ENCODE data around the gene FIBIN. TPM values are rescaled to one million over a fixed set of nuclear protein-coding genes. Genes with fewer than 3 reads are reported as not detected.

Gene FIBIN
- total RNA-seq (2022; extraction: Qiagen RNA extraction): not detected in 5 replicates

DNA sequence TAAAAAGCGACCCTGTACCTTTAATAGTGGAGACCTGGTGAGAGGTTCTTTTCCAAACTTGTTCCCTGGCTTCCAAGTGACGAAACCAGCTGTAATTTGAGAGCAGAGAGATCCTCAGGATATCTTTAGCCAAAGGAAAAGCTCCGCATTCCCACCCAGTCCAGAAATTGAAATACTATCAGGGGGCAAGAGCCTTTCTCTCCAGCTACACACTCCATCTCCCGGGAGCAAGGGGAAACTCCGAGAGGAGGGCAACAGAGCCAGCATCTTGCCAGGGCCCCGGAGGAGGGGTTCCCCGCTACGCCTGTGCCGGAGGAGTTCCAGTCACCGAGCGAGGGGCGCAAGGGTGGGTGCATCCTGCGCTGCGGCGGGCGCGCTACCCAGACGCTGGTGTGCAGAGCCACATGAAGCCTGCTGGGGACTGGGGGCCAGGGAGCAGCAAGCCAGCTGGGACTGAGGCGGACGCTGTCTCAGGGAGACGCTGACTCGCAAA is at the start of gene FIBIN:
TSS of gene FIBIN (plus strand) at position 148 of the 493 bp plus-strand sequence. CDS start 415 bp downstream, outside the sequence.

DNA sequence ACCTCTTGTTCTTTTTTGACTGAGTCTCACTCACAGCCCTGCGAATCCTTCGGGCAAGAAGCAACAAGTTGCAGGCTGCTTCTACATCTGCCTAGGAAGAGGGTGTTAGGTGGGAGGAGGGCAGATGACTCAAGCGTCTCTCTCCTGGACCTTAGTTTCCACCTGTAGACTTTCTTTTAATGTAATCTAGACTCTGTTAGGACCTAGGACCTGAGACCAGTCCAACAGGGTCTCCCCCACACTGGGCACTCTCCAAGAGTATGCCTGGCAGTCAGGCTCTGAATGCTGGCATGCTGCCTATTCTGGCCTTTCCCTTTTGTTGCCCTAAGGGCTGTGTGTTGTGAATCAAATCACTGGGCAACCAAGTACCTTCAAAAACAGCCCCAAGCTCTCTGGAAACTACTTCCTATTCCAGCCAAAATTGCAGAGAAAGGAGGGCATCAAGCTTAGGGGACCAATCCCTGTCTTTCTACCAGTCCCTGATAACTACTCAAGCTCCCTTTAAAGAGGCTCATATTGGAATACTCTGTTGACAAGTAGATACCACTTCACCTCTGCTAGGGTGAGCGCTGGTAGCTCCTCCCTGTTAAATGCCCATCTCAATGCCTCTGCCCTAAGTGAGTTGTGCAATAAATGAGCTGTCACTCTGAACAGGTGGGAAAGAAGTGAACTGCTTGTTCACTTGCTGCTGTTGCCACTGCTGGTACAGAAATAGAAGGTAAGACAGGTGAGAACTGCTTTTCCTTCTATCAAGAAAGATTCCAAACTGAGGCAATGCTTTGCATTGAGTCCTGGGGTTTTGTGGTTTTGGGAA is 46.6 kb downstream of the FIBIN start, which contains the start of gene BBOX1:
TSS of gene BBOX1 (plus strand) at position 514 of the 814 bp plus-strand sequence. CDS start 14,616 bp downstream, outside the sequence.

Other genes starting within 250 kb of the FIBIN start
- gene BBOX1, start 46.7 kb downstream of the FIBIN start, total RNA-seq (2022; extraction: Qiagen RNA extraction): 0.05 to 0.39 TPM in 2 of 5 replicates, not detected in the others

Measured in A549 treated with CORT108297 at 1 μM for 4 hours (cell line).